HG02884 (cell line): ENCODE data around the gene SPG7.
"Not testable (repeated sequence)": the region's sequence is repeated elsewhere in the genome, so short reads cannot be mapped to it uniquely, and the experiment has no call there.

Experiments used
- ATAC-seq: cut with Tn5 transposase; IDR thresholded peaks from one replicate; pipeline ENCODE4 v1.9.1; 2021; ENCODE audit warnings: mild to moderate bottlenecking, moderate library complexity; ENCODE audit not compliant: unreplicated experiment

Gene SPG7

GRCh38 chr16:89507834-89508590 is at the start of gene SPG7:
Gene SPG7, plus strand, starts transcription at chr16:89508403. Its CDS starts 15 bp downstream, at chr16:89508418.
- ATAC-seq: peak; percentile 56

GRCh38 chr16:89458551-89458950 is 49.7 kb upstream of the SPG7 start:
- no peak for ATAC-seq

GRCh38 chr16:89458967-89459366 is 49.2 kb upstream of the SPG7 start:
- ATAC-seq: no peak

GRCh38 chr16:89460556-89460955 is 47.6 kb upstream of the SPG7 start:
- no peak for ATAC-seq

- not testable (repeated sequence) for ATAC-seq
Observed at GRCh38 chr16:89461890-89462289, 46.3 kb upstream of the SPG7 start.

GRCh38 chr16:89462639-89463038 is 45.6 kb upstream of the SPG7 start:
- not testable (repeated sequence) for ATAC-seq

- not testable (repeated sequence) for ATAC-seq
Observed at GRCh38 chr16:89463312-89463711, 44.9 kb upstream of the SPG7 start.

GRCh38 chr16:89466920-89467319 is 41.3 kb upstream of the SPG7 start:
- ATAC-seq: no peak

GRCh38 chr16:89467382-89467781 is 40.8 kb upstream of the SPG7 start:
- ATAC-seq: no peak

GRCh38 chr16:89472711-89473075 is 35.5 kb upstream of the SPG7 start:
- ATAC-seq: no peak

GRCh38 chr16:89473136-89473712 is 35.0 kb upstream of the SPG7 start:
- ATAC-seq: no peak

- no peak for ATAC-seq
Observed at GRCh38 chr16:89473791-89474414, 34.3 kb upstream of the SPG7 start.

- ATAC-seq: no peak
Observed at GRCh38 chr16:89475144-89475543, 33.1 kb upstream of the SPG7 start.

- ATAC-seq: no peak
Observed at GRCh38 chr16:89476379-89476778, 31.8 kb upstream of the SPG7 start.

- ATAC-seq: no peak
Observed at GRCh38 chr16:89476811-89477261, 31.4 kb upstream of the SPG7 start.

- ATAC-seq: no peak
Observed at GRCh38 chr16:89478576-89479221, 29.5 kb upstream of the SPG7 start.

GRCh38 chr16:89481356-89481955 is 26.7 kb upstream of the SPG7 start:
- no peak for ATAC-seq

GRCh38 chr16:89482150-89482816 is 25.9 kb upstream of the SPG7 start:
- no peak for ATAC-seq

GRCh38 chr16:89482817-89483205 is 25.4 kb upstream of the SPG7 start:
- ATAC-seq: no peak

- ATAC-seq: no peak
Observed at GRCh38 chr16:89484041-89484501, 24.1 kb upstream of the SPG7 start.
